T-helper 9 cell (primary cell): ENCODE results near the gene HSDL2.
"Not testable (repeated sequence)": the region's sequence is repeated elsewhere in the genome, so short reads cannot be mapped to it uniquely, and the experiment has no call there.

ENCODE experiments used
- DNase-seq: peaks from one replicate; pipeline ENCODE4 v3.0.0-alpha.2; 2020
- total RNA-seq, 2 donors: gene quantifications; one replicate each; lab custom pipeline; 2026; lab: John Stamatoyannopoulos, UW

HSDL2 gene
- 11.6 to 20.9 reads per million in 2 donors for total RNA-seq

DNA sequence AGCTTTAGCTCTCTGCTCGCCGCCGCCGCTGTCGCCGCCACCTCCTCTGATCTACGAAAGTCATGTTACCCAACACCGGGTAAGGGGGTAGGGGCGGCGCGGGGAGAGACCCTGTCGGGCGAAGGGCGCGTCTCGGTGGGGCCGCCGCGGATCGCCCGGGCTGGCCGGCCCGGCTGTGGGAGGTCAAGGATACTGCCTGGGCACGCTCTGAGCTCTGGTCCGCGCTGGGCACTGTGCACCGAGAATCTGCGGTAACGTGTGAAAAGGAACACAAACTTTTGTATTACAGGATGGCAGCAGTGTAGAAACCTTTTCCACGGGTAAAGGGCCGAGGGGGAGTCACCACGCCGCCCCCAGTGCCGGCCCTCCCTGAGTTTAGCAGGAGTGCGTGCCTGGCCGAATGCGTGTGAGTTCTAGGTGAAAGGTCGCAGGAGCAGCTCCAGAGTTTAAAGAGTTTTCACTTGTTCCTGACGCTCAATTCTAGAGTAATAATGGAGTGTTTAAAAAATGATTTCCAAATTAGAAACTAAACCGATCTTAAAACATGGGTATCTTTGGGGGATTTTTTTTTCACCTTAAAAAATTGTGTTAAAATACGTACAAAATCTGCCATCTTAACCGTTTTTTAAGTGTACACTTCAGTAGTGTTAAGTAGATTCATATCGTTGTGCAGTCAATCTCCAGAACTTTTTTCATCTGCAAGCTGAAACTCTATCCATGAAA lies at the start of gene HSDL2:
TSS of gene HSDL2 (plus strand) at position 7 of the 723 bp plus-strand sequence. CDS start at position 63, 56 bp downstream.
- DNase-seq = peak; percentile 7

- no peak for DNase-seq
Measured at GRCh38 chr9:112331674-112331952, 48.3 kb upstream of the HSDL2 start.

DNA sequence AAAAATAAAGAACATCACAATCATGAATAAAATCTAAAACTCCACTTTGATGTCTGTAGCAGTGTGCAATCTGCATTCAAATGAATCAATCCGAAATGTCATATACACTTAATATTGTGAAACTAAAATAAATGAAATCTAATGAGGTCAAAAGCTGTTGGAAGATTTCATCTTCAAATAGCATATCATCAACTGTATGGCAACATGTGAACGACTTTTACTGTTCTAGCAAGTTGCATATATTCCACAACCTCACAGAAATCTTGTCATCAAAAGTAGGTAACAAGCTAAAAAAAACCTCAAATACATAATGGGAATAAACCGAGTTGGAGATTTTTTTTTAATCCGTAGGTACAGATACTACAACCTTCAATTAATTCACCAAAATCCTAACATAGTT lies 47.7 kb upstream of the HSDL2 start:
- no peak for DNase-seq

DNA sequence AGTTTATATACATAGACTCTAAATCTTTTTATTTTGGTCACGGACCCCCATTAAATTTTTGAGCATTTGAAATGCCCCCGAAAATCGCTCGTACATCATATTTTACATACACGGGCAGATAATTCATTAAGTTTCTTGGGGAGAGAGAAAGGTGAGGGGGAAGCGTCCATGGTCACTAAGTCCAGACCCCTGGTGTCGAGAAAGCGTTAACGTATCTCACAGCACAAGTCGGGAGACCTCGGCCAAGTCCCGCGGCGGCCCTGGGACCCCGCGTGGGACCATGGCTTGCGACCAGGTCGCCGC lies 47.3 kb upstream of the HSDL2 start:
- DNase-seq = no peak

GRCh38 chr9:112332977-112333638 lies 46.8 kb upstream of the HSDL2 start, which contains the start of gene PTBP3:
PTBP3 (minus strand) TSS chr9:112333619; CDS start chr9:112297865, 35,754 bp downstream.
- peak; percentile 73 for DNase-seq

- DNase-seq = peak; percentile 91
Measured at GRCh38 chr9:112333639-112334431, 46.1 kb upstream of the HSDL2 start.

DNA sequence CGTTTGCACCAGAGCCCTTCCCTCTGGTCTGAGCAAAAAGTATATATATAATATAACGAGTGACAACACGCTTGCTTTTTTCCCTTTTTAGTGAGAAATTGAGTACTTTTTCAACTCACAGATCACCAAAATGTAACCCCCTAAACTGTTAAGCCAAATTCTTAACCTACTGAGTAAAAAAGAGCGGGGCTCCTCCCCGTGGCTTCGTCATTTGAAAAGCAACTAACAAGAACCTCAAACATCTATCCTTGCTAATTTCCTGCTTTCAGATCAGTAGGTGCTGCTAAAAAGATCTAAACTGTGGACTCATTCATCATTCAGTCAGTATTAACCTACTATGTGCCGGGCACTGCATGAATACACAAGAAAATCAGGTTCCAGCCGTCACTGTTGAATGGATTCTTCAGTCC lies 45.5 kb upstream of the HSDL2 start:
- peak; percentile 14 for DNase-seq

- no peak for DNase-seq
Measured at GRCh38 chr9:112337547-112337946, 42.4 kb upstream of the HSDL2 start.

- no peak for DNase-seq
Measured at GRCh38 chr9:112338561-112338960, 41.3 kb upstream of the HSDL2 start.

DNA sequence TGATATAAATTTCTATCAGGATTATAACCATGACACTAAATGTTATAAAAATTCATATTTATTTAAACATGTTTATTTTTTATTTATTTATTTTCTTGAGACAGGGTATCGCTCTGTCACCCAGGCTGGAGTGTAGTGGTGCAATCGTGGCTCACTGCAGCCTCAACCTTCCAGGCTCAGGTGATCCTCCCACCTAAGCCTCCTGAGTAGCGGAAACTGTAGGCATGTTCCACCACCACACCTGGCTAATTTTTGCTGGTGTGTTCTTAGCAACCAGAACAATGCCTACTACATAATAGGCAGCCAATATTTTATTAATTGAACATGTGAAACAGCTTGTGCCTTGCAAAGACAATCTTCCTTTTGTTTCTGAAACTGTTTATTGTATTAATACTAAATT lies 40.0 kb upstream of the HSDL2 start:
- DNase-seq = no peak

- DNase-seq = no peak
Measured at GRCh38 chr9:112341730-112342129, 38.2 kb upstream of the HSDL2 start.

- peak; percentile 39 for DNase-seq
Measured at GRCh38 chr9:112348257-112349007, 31.5 kb upstream of the HSDL2 start.

GRCh38 chr9:112349008-112349333 lies 30.9 kb upstream of the HSDL2 start:
- no peak for DNase-seq

- no peak for DNase-seq
Measured at GRCh38 chr9:112351184-112351583, 28.7 kb upstream of the HSDL2 start.

GRCh38 chr9:112352209-112352608 lies 27.7 kb upstream of the HSDL2 start:
- no peak for DNase-seq

- DNase-seq = no peak
Measured at GRCh38 chr9:112354081-112354743, 25.7 kb upstream of the HSDL2 start.

DNA sequence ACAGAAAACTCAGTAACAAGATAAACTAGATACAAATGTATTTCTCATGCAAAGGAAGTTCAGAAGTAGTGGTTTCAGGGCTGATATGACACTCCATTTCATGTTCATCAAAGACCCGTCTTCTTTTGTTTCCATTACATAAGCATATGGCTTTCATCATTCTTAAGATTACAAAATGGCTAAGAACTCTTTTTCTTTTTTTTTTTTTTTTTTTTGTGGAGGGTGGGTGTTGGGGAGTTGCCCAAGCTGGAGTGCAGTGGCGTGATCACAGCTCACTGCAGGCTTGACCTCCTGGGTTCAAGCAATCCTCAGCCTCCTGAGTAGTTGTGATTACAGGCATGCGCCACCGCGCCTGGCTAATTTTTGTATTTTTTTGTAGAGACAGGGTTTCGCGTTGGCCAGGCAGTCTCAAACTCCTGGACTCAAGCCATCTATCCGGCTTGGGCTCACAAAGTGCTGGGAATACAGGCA lies 24.4 kb upstream of the HSDL2 start:
- DNase-seq = no peak

GRCh38 chr9:112360047-112360804 lies 19.7 kb upstream of the HSDL2 start:
- no peak for DNase-seq

GRCh38 chr9:112361601-112362000 lies 18.3 kb upstream of the HSDL2 start:
- no peak for DNase-seq

DNA sequence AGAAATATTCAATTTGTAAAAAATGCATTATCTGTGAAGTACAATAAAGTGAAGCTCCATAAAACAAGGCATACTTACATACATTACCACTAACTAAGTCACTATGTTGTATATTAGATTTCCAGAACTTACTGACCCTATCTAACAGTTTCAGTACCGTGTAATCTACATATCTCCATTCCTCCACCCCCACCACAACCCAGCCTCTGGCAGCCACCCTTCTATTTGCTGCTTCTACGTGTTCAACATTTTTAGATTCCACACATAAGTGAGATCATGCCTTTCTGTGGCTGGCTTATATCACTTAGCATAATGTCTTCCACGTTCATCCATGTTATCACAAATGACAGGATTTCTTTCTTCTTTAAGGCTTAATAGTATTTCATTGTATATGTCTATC lies 15.1 kb upstream of the HSDL2 start:
- DNase-seq = no peak

DNA sequence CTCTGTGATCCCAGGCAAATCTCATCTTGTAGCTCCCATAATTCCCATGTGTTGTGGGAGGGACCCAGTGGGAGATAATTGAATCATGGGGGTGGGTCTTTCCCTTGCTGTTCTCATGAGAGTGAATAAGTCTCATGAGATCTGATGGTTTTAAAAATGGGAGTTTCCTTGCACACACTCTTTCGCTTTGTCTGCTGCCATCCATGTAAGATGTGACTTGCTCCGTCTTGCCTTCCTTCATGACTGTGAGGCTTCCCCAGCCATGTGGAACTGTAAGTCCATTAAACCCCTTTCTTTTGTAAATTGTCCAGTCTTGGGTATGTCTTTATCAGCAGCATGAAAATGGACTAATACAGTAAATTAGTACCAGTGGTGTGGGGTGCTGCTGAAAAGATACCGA lies 14.7 kb upstream of the HSDL2 start:
- not testable (repeated sequence) for DNase-seq

DNA sequence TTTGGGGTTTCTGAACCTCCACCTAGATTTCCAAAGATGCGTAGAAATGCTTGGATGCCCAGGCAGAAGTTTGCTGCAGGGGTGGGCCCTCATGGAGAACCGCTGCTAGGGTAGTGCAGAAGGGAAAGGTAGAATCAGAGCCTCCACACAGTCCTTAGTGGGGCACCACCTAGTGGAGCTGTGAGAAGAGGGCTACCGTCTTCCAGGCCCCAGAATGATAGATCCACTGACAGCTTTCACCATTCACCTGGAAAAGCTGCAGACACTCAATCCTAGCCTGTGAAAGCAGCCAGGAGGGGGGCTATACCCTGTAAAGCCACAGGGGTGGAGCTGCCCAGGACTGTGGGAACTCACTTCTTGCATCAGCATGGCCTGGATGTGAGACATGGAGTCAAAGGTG lies 13.3 kb upstream of the HSDL2 start:
- no peak for DNase-seq
